ENCODE measurements around the gene SUGP2.
"Not testable (repeated sequence)": the region's sequence is repeated elsewhere in the genome, so short reads cannot be mapped to it uniquely, and the experiment has no call there.

Gene SUGP2

DNA sequence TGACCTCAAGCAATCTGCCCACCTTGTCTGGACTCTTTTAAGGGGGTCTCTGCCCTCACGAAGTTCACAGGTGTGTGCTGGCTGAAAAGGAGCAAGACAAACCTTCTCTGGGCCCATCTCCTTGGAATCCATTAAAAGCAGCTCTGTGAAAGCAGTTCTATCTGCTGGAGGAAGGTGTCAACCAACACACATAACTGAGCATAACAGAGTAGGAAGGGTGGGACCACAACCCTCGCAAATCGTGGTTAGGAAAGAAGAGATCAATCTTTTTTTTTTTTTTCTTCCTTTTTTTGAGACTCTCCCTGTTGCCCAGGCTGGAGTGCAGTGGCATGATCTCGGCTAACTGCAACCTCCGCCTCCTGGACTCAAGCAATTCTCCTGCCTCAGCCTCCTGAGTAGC is 1.4 kb downstream of the SUGP2 start:
- DNase-seq (ENCODE audit: low spot score), result no peak

DNA sequence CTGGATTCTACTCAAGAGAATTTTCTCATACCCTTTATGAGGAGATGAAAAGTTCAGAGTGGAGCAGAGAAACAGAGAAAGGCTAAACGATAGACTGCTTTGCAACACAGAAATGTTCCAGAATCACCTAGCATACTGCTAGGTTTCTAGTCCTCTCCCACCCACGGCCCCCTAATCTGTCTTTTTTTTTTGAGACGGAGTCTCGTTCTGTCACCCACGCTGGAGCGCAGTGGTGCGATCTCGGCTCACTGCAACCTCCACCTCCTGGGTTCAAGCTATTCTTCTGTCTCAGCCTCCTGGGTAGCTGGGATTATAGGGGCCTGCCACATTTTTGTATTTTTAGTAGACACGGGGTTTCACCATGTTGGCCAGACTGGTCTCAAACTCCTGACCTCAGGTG is 4.8 kb downstream of the SUGP2 start:
- no peak for DNase-seq (ENCODE audit: low spot score)

DNA sequence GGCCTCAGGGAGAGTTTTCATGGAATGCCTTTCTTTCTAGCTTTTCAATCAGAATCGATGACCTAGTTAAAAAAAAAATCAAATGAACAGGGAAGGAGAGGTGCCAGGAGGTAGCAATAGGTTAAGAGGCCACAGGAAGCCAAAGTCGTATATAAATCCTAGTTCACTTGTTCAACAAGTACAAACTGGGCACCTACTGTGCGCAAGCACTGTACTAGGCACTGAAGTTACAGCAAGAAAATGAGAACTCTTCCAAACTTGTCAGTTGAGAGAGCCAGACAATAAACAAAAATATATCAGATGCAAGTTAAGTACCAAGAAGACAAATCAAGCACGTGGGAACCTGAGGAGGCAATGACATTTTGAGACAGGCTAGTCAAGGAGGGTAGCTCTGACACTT is 6.1 kb downstream of the SUGP2 start:
- no peak for DNase-seq (ENCODE audit: low spot score)

DNA sequence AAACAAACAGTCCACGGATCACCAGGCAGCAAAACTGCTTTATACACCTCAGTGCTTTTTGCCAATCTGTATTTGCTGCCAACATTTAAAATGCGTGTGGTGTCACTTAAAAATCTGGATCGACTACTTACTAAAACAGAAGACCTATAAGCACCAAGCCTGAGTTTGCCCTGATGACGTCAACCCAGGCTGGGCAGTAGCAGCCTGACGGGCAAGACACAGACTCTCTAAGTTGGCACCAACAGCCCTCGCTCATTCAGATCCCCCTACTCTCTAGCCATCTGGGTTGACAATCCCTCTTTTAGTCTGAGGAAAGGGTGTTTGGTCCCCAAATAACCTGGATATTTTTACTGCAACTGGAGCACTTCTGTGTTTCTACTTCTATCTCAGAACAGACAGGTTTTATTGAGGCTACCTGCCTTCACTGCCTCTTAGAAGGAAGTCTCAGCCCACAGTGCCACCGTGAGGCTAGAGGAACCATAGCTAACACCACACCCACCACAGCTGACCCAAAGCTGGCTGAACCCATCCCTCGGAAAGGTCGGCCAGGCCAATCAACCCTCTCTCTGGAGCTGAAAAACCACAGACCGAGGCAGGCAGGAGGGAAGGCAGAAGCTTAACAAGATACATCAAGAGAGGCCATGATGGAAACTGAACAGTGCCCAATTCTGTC is 6.9 kb downstream of the SUGP2 start:
- DNase-seq (ENCODE audit: low spot score), result no peak

DNA sequence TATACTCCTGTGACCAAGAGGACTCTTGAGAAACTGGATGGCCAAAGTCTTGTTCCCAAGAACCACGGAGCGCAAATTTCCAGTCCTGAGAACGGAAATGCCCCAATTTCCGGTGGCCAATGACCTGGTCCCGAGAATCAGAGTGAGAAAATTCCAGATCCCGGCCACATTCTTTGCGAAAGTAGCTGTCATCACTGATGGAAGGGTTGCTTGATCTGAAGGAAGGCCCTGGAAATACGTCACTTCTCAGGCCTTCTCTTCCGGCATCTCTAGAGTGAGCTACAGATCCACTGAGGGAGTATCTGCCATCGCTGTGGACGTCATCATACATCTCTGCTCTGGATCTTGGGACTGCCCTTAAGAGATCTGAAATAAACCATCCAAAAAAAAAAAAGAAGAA is 7.5 kb downstream of the SUGP2 start:
- no peak for DNase-seq (ENCODE audit: low spot score)

DNA sequence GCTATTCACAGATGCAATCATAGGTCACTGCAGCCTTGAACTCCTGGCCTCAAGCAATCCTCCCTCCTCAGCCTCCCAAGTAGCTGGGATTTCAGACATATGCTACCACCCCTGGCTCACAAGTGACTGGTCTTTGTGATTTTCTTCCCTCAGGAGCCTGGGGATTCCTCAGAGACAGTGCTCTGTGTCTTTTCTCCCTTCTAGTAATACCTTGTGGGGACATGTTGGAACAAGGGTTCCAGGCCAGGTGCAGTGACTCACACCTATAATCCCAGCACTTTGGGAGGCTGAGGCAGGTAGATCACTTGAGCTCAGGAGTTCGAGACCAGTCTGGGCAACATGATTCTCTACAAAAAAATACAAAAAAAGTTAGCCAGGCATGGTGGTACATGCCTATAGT is 9.9 kb downstream of the SUGP2 start:
- DNase-seq (ENCODE audit: low spot score), result not testable (repeated sequence)

DNA sequence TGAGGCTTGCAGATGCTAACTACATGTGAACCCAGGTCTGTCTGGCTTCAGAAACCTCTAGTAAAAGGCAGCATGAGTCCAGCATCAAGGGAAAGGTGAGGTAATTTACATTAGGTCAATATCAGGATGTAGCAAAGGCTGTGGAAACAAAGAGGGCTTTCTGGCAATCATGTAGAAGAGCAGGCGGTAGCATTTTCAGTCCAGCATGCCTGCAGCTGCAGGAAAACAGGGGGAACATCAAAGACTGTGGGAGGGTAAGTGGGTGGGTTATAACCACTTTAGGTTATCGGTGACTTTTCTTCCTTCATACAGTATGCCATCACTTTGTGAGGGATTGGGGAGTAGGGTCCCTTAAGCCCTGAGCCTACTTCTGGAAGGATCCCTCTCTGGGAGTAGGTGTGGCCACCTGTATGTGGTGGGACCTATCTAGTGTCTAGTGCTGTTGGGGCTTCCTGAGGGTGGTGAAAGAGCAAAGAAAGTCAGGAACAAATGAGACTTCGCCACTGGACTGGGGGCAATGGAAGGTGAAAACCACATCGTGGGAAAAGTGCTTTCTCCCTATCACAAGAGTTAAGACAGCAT is 10.8 kb downstream of the SUGP2 start:
- no peak for DNase-seq (ENCODE audit: low spot score)

DNA sequence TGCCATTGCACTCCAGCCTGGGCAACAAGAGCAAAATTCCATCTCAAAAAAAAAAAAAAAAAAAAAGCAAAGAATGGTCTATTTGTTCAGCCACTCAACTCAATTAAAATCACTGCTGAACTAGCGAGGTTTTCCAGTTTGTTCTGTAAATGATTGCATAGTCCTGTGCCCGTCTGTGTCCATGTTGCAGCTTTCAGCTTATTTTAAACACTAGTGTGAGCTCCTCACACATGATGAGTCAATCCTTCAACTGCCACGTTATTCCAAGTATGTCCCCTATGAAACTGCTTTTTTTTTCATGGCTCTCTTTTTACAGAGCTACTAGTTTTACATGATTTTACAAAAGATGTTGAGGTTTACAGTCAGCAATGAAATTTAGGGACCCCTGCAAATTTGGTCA is 12.2 kb downstream of the SUGP2 start:
- DNase-seq (ENCODE audit: low spot score), result no peak

DNA sequence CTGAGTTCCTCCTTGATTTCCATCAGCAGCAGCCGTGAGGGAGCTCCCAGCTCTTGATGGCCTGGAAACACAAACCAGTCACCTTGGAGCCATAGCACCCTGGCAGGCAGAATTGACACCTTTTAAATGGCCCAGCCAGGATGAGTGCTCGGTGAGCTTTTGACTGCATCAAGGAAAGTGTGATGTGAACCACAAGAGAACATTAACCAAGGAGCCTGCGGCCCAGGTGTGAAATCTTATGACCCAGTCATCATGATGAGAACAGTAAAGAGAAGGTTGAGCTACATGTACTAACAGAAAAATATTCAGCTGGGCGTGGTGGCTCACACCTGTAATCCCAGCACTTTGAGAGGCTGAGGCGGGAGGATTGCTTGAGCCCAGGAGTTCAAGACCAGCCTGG is 22.8 kb downstream of the SUGP2 start:
- DNase-seq (ENCODE audit: low spot score), result no peak

DNA sequence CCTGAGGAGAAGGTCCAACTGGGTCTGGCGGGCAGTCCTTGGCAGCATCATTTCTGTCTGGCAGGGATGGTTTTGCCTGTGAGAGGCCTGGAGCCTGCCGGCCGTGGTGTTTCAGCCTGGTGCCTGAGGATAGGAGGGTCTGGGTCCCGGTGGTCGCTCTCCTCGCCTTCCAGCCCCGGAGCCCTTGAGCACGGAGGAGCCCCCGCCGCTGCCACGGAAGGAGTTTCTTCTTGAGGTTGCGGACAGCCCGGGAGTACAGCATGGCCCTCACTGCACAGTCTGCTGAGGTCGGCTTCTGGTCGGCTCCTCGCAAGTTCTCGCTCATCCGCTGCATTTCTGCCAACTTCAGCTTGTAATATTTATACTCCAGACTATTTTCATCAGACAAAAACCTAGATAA is 23.4 kb downstream of the SUGP2 start:
- DNase-seq (ENCODE audit: low spot score), result no peak

DNA sequence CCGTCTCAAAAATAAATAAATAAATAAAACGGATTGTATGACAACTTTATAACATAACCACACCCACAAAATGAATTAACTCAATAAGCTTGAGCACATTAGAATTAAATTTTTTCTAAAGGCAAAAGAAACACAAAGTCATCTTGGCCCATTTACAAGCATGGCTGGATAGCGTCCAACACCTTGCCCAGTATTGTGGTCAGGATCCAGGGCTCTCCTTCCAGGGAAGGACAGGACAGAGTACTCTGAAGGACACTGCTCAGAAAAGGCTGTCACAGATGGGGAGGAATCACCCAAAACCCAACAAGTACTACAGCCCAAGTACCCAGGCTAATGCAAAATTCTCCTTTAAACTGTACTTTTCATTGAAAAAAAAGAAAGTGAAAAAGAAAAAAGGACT is 27.1 kb downstream of the SUGP2 start:
- no peak for DNase-seq (ENCODE audit: low spot score)

DNA sequence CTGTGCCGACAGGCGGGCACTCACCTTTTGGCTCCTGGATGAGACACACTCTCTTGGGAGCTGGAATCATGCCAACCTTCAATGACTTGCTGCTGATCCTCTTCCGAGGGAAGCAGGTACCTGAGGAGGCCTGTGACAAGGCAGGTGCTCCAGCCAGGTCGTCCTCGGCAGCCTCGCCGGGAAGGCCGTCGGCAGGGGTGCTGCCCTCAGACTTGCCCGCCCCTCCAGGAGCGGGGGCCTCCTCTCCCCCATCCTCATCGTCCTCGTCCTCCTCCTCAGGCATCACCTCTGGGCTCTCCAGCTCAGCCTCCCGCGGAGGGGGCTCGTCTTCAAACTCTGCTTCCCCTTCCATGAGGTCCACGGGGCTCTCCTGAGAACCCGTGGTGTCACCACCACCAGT is 29.2 kb downstream of the SUGP2 start:
- no peak for DNase-seq (ENCODE audit: low spot score)

DNA sequence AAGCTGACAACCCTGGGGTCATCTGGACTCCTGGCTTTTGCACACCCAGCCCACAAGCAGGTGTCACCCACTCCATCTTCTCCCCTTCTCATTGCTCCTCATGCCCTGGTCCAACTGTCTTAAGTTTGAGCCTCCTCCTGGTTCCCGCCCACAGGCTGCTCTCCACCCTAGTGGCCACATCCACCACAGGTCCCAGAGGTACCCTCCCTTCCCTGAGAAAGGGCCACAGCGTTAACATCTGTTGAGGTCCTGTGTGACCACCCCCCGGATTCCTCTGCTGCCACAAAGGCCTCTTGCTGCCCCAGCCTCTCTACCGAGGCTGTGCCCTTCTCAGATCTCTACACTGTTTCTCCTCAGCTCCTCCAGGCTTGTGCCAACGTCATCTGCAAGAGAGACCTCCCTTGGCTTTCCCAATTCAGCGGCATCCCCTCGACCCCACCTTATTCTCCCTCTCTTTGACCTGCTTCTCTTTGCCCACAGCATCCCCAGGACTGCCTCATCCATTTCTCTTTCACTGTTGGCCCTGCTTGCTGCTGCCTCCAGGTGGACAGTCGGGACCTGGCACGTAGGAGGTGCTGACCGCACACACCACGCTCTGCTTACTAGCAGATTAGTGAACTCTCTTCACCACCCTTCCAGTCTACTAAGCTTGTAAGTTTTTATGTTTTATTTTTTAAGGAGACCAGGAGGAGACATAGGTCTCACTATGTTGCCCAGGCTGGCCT is 33.3 kb downstream of the SUGP2 start:
- no peak for DNase-seq (ENCODE audit: low spot score)

DNA sequence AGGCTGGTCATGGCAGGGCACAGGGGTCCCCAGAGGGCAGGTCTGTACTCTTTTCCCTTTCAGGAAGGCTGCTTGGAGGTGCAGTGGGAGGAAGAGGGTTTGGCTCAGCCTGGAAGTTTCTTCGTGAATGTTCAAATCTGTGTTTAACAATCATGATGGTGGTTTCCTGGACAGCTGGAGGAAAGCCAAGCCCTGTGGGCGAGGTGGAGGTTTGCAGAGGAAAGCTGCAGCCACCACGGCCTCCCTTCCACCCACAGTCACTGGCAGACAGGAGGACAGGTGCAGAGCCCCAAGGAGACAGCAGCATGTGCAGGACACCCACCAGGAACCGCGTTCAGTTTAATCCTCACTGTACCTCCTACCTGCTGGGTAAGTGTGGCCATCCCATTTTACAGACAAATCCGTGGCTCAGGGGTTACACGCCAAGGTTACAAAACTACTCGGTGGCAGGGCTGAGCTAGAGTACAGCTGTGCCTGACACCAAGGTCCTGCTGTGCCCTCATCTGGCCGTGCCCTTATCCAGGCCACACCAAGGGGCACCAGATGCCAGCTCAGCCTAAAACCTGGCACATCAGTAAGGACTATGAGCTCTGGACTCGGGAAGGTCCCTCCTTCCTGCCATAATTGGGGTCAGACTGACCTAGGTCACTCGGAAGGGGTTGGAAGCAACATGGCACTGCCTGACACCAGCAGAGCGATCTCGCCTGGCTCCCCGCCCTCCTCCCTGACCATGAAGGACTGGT is 34.1 kb downstream of the SUGP2 start:
- no peak for DNase-seq (ENCODE audit: low spot score)

DNA sequence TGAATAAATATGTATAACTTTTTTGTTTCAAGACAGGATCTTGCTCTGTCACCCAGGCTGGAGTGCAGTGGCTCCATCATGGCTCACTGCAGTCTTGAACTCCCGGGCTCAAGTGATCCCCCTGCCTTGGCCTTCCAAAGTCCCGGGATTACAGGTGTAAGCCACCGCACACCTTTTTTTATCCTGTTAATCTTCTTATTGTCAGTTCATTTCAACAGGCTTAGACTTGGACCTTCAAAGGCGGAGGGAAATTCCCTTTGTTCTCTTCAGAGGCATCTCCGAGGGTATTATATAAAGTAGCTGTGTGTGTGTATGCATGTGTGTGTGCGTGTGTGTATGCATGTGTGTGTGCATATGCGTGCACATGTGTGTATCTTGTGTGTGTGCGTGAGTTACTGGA is 35.0 kb downstream of the SUGP2 start:
- no peak for DNase-seq (ENCODE audit: low spot score)

DNA sequence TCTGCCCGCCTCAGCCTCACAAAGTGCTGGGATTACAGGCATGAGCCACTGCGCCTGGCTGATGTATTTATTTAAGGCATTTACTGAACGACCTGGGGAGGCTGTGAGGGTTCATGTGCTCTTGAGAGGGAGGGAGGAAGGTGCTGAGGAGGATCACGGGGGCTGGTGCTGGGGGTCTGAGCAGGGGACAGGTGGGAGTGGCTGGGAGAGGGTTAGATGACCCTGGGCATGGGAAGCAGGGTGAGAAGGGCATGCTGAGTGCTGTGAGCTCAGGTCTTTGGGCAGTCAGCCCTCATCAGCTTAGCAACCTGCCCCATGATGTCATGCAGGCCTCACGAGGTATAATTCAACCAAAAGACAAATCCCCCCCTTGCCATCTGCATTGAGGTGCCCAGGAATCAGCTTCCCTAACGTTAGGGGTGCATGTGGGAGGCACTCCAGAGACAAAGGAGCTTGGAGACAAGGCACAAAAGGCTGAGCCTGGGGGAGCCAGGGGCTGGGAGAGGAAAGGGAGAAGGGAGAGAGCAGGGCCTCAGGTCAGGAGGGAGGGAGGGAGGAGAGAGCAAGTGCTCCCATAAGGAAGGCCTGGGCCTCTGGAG is 36.4 kb downstream of the SUGP2 start:
- DNase-seq (ENCODE audit: low spot score), result no peak

DNA sequence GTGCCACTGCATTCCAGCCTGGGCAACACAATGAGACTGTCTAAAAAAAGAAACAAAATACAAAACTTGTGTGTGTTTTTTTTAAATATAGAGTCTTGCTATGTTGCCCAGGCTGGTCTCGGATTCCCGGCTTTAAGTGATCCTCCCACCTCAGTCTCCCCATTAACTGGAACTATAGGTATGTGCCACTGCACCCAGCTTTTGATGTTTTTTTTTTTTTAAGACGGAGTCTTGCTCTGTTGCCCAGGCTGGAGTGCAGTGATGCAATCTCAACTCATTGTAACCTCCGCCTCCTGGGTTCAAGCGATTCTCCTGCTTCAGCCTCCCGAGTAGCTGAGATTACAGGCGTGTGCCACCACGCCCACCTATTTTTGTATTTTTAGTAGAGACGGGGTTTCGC is 37.0 kb downstream of the SUGP2 start:
- no peak for DNase-seq (ENCODE audit: low spot score)

DNA sequence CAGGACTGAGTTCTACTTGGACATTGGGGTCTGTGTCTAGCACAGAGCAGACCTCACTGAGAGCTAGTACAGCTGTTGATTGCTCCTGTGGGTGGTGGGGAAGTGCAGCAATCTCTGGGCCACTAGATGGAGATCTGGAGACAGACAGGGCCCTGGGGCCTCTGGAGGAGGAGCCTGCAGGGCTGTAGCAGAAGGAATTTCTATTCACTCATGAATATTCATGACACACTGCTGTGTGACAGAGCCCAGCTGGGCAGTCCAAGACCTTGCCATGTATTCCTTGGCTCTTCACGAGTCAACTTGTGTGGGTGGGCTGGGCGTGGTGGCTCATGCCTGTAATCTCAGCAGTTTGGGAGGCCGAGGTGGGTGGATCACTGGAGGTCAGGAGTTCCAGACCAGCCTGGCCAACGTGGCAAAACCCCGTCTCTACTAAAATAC is 37.5 kb downstream of the SUGP2 start:
- no peak for DNase-seq (ENCODE audit: low spot score)

DNA sequence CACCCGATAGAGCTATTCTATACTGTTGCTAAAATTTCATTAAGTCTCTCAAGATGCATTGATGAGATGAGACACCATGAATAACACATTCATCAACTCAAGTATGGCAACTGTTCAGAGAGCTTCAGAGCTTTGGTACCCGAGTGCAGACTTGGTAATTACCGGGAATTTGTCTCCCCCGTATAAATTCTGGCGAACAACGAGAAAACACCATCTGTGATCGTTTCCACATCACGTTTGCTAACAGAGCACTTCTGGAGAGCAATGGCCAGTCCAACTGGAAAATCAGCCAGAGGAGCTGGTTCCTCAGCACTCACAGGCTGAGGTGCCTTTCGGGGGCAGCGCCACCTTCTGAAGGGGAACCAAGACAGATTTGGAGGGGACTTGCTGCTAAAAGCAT is 40.2 kb downstream of the SUGP2 start:
- DNase-seq (ENCODE audit: low spot score), result no peak

DNA sequence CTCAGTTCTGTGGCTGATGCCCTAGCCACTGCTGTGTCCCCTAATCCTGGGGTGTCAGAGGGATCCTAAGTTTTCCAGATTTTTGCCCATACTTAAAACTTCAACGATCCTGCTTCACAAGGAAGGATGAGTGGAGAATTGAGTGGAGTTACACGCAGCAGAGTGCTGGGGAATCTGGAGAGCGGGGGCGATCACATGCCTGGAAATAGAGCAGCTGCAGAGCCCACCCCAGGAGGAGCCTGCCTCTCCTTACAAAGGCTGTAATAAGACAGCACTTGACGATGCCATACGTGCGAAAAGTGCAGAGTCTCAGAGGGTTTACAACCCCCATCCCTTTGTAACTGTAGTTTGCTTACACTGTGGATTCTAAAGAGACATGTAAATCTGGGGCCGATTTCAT is 40.6 kb downstream of the SUGP2 start:
- DNase-seq (ENCODE audit: low spot score), result no peak

DNA sequence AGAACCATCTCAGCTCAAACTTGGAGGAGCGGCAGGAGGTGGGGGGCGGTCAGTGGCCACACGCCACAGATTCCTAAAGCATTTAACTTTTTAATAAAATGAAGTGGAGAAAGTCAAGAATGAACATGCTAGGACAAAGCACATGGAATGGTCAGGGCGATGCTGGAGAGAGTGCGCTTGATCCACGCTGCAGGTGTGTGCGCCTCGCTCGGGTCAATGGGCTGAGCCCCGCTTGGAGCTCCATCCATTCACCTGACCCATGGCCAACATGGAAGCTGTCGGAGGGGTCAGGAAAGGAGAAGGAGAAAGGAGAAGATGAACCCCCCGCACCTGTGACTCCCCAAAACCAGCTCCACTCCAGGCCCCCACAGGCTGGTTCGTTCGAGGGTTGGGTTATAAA is 41.8 kb downstream of the SUGP2 start:
- no peak for DNase-seq (ENCODE audit: low spot score)

DNA sequence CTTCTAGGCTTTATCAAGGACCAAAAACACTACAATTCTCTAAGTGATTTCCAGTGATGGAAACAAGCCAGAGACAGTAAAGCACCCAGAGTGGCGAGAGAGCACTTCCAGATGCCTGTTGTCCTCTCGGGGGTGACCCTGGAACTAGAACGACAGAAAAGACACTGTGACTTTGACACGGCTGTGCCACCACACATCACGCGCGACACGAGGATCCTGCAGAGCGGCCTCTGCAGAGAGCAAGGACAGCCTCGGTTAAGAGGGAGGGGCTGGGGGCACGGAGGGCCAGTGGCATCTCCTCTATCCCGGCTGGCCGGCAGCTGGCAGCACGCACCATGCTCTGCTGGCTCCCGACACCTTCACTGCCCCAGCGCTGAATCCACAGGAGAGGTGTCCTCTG is 42.3 kb downstream of the SUGP2 start:
- no peak for DNase-seq (ENCODE audit: low spot score)
